Liver (tissue), 9 donors: ENCODE measurements around the gene CHML. TPM values are rescaled to one million over a fixed set of nuclear protein-coding genes. Genes with fewer than 3 reads are reported as not detected.

Source experiments
- DNase-seq: peaks from one replicate; pipeline ENCODE4 v3.0.0-alpha.2; 2017; ENCODE audit warnings: low spot score
- H3K27ac ChIP-seq, 2 donors: one replicate each; pipeline ENCODE4 v1.7.0; 2013; ENCODE audit warnings: inconsistent platforms in 2 of 2, low read length in 2 of 2, control low read depth in 1 of 2, low read depth in 1 of 2, mild to moderate bottlenecking in 1 of 2
- H3K27me3 ChIP-seq, 4 donors: one replicate each; pipeline versions ENCODE4 v1.6.1 to v1.7.0; 2013; ENCODE audit warnings: low read length in 3 of 4, inconsistent platforms in 1 of 4, mild to moderate bottlenecking in 1 of 4, moderate library complexity in 1 of 4; ENCODE audit not compliant: control insufficient read depth in 4 of 4, insufficient read depth in 4 of 4
- H3K36me3 ChIP-seq, 4 donors: one replicate each; pipeline versions ENCODE4 v1.6.1 to v1.7.0; 2013; ENCODE audit warnings: low read length in 3 of 4, mild to moderate bottlenecking in 3 of 4, low read depth in 1 of 4, moderate library complexity in 1 of 4; ENCODE audit not compliant: control insufficient read depth in 4 of 4, insufficient read depth in 3 of 4
- H3K4me1 ChIP-seq, 4 donors: one replicate each; pipeline versions ENCODE4 v1.6.1 to v1.7.0; 2013; ENCODE audit warnings: low read length in 3 of 4, mild to moderate bottlenecking in 3 of 4, moderate library complexity in 1 of 4; ENCODE audit not compliant: control insufficient read depth in 4 of 4, insufficient read depth in 4 of 4
- H3K4me3 ChIP-seq, 3 donors: one replicate each; pipeline versions ENCODE4 v1.6.1 to v1.7.0; 2013; ENCODE audit warnings: low read length in 3 of 3, control low read depth in 1 of 3, low read depth in 1 of 3, mild to moderate bottlenecking in 1 of 3
- H3K9ac ChIP-seq, 2 donors: one replicate each; pipeline ENCODE4 v1.7.0; 2013; ENCODE audit warnings: low read length in 2 of 2, mild to moderate bottlenecking in 2 of 2, moderate library complexity in 2 of 2, control low read depth in 1 of 2, low read depth in 1 of 2
- H3K9me3 ChIP-seq, 4 donors: one replicate each; pipeline versions ENCODE4 v1.6.1 to v1.7.0; 2013; ENCODE audit warnings: low read length in 3 of 4; ENCODE audit not compliant: control insufficient read depth in 4 of 4
- CTCF ChIP-seq: fragments of 150-350 bp; IDR thresholded peaks from 2 replicates; pipeline ENCODE4 v1.5.1; 2017; ENCODE audit warnings: improper control_type of control experiment, low read depth, low read length; ENCODE audit not compliant: missing input control
- EGR1 ChIP-seq, 2 donors: IDR thresholded peaks; 2 replicates each; pipeline ENCODE4 v1.6.1; 2016 to 2018; ENCODE audit warnings: antibody characterized with exemption in 2 of 2, low read depth in 2 of 2
- FOXA1 ChIP-seq: IDR thresholded peaks from 2 replicates; pipeline ENCODE4 v1.6.1; 2016; ENCODE audit warnings: antibody characterized with exemption
- GABPA ChIP-seq, 2 donors: IDR thresholded peaks in 1 of 2; conservative IDR thresholded peaks in 1 of 2; 2 replicates each; pipeline ENCODE4 v1.6.1; 2016; ENCODE audit warnings: antibody characterized with exemption in 2 of 2, mild to moderate bottlenecking in 1 of 2, moderate library complexity in 1 of 2
- HNF4A ChIP-seq, 2 donors: conservative IDR thresholded peaks; 2 replicates each; pipeline ENCODE4 v1.6.1; 2016; ENCODE audit warnings: antibody characterized with exemption in 2 of 2, mild to moderate bottlenecking in 2 of 2
- HNF4G ChIP-seq: IDR thresholded peaks from 2 replicates; pipeline ENCODE4 v1.6.1; 2016; ENCODE audit warnings: antibody characterized with exemption
- JUND ChIP-seq, 2 donors: IDR thresholded peaks; 2 replicates each; pipeline ENCODE4 v1.6.1; 2016; ENCODE audit warnings: antibody characterized with exemption in 2 of 2
- NR2F2 ChIP-seq: IDR thresholded peaks from 2 replicates; pipeline ENCODE4 v1.6.1; 2016; ENCODE audit warnings: antibody characterized with exemption
- RAD21 ChIP-seq, 2 donors: IDR thresholded peaks; 2 replicates each; pipeline ENCODE4 v1.6.1; 2016; ENCODE audit warnings: antibody characterized with exemption in 2 of 2, mild to moderate bottlenecking in 2 of 2
- RXRA ChIP-seq, 2 donors: IDR thresholded peaks; 2 replicates each; pipeline ENCODE4 v1.6.1; 2017 to 2018; ENCODE audit warnings: antibody characterized with exemption in 2 of 2, mild to moderate bottlenecking in 1 of 2
- SP1 ChIP-seq: IDR thresholded peaks from 2 replicates; pipeline ENCODE4 v1.6.1; 2018; ENCODE audit warnings: antibody characterized with exemption, mild to moderate bottlenecking
- TAF1 ChIP-seq: conservative IDR thresholded peaks from 2 replicates; pipeline ENCODE4 v1.6.1; 2016; ENCODE audit warnings: antibody characterized with exemption, mild to moderate bottlenecking
- YY1 ChIP-seq: IDR thresholded peaks from 2 replicates; pipeline ENCODE4 v1.6.1; 2016; ENCODE audit warnings: antibody characterized with exemption, mild to moderate bottlenecking
- ZBTB33 ChIP-seq: IDR thresholded peaks from 2 replicates; pipeline ENCODE4 v1.6.1; 2016; ENCODE audit warnings: antibody characterized with exemption
- WGBS: extraction: QIAGEN DNeasy Blood & Tissue Kit; methylation state at CpG from one replicate; pipeline ENCODE4 v1.1.7; 2013; 5-methylcytosine and 5-hydroxymethylcytosine counted together
- polyA plus RNA-seq, 2 donors: library from polyadenylated mRNA; stranded (reverse) in 1 of 2; unstranded in 1 of 2; fragments of 200-250 nt in 1 of 2; fragments of >200 nt in 1 of 2; fragmentation: Nextera tagmentation in 1 of 2; extraction: Ambion mirVana in 1 of 2; gene quantifications; one replicate each; pipeline versions ENCODE4 v1.2.1 to v1.2.3, GENCODE V29; 2013 to 2015
- total RNA-seq, 2 donors: library from RNA; depleted of rRNA; stranded (reverse); fragments of >200 nt; gene quantifications; one replicate each; pipeline ENCODE4 v1.2.3, GENCODE V29; 2014
- TF ChIP-seq, protein P1 (sequence below): IDR thresholded peaks from 2 replicates; pipeline ENCODE4 v1.6.1; 2016; ENCODE audit warnings: antibody characterized with exemption
- TF ChIP-seq, protein P2 (sequence below): IDR thresholded peaks from 2 replicates; pipeline ENCODE4 v1.6.1; 2016; ENCODE audit warnings: antibody characterized with exemption, mild to moderate bottlenecking
- TF ChIP-seq, protein P3 (sequence below): IDR thresholded peaks from 2 replicates; pipeline ENCODE4 v1.6.1; 2016; ENCODE audit warnings: antibody characterized with exemption
- donor health status: healthy.
- donor health status: healthy.
- donor health status: healthy.
- donor health status: healthy.
- donor health status: healthy.

The CHML gene
- total and polyA plus RNA-seq, 4 donors, result 0.53 to 8.1 (median 3.3) TPM

DNA sequence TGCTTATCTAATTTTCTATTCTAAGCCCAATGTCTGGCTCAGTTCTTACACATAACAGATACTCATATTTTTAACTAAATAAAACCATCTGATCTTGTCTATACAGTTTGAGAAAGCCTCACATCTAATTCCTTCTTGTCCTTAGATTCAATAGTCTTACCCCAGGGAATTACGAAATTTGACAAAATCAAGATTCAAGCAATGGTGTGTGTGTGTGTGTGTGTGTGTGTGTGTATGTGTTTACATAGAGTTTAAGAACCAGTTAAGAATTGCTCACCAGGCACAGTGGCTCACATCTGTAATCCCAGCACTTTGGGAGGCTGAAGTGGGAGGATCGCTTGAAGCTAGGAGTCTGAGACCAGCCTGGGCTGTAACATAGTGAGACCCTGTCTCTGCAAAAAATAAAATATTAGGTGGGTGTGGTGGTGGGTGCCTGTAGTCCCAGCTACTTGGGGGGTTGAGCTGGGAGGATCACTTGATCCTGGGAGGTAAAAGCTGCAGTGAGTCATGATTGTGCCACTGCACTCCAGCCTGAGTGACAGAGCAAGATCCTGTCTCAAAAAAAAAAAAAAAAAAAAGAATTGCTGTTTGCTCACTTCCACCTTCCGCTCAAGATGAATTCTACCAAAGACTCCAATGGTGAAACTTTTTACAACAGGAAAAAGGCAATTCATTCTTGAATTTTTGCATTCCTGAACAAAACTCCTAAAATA, 18.1 kb upstream of the CHML start:
- TF ChIP-seq FOXA1 (no peak), NR2F2 (no peak), HNF4G (no peak), RXRA (IDR thresholded peaks at IDR 0.05) (no peak), GABPA (IDR thresholded peaks at IDR 0.05 in 1 of 2, conservative IDR thresholded peaks at IDR 0.05 in 1 of 2) (no peak)
- WGBS, result 90% methylated on average over 3 of the region's 3 CpGs
- no peak overlapping the region for H3K9ac ChIP-seq
- no peaks in the 10 kb centered on the region for H3K4me1 ChIP-seq
- H3K27ac ChIP-seq, result no peak overlapping the region
- no peaks in the 10 kb centered on the region for H3K9me3 ChIP-seq
- no peaks in the 10 kb centered on the region for H3K27me3 ChIP-seq
- H3K36me3 ChIP-seq, result no peaks in the 10 kb centered on the region
- H3K4me3 ChIP-seq, result no peak overlapping the region
- DNase-seq, result no peak

GRCh38 chr1:241654641-241655040, 14.5 kb upstream of the CHML start:
- TF ChIP-seq RXRA (IDR thresholded peaks at IDR 0.05), result no peak
- TF ChIP-seq JUND (IDR thresholded peaks at IDR 0.05), result no peak
- TF ChIP-seq YY1, result no peak
- TF ChIP-seq ZBTB33, result no peak
- TF ChIP-seq, protein P1, sequence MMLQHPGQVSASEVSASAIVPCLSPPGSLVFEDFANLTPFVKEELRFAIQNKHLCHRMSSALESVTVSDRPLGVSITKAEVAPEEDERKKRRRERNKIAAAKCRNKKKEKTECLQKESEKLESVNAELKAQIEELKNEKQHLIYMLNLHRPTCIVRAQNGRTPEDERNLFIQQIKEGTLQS, result no peak
- no peak for TF ChIP-seq SP1
- TF ChIP-seq TAF1, result no peak
- TF ChIP-seq, protein P2, sequence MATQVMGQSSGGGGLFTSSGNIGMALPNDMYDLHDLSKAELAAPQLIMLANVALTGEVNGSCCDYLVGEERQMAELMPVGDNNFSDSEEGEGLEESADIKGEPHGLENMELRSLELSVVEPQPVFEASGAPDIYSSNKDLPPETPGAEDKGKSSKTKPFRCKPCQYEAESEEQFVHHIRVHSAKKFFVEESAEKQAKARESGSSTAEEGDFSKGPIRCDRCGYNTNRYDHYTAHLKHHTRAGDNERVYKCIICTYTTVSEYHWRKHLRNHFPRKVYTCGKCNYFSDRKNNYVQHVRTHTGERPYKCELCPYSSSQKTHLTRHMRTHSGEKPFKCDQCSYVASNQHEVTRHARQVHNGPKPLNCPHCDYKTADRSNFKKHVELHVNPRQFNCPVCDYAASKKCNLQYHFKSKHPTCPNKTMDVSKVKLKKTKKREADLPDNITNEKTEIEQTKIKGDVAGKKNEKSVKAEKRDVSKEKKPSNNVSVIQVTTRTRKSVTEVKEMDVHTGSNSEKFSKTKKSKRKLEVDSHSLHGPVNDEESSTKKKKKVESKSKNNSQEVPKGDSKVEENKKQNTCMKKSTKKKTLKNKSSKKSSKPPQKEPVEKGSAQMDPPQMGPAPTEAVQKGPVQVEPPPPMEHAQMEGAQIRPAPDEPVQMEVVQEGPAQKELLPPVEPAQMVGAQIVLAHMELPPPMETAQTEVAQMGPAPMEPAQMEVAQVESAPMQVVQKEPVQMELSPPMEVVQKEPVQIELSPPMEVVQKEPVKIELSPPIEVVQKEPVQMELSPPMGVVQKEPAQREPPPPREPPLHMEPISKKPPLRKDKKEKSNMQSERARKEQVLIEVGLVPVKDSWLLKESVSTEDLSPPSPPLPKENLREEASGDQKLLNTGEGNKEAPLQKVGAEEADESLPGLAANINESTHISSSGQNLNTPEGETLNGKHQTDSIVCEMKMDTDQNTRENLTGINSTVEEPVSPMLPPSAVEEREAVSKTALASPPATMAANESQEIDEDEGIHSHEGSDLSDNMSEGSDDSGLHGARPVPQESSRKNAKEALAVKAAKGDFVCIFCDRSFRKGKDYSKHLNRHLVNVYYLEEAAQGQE, result no peak
- TF ChIP-seq RAD21 (IDR thresholded peaks at IDR 0.05), result no peak
- TF ChIP-seq, protein P3, sequence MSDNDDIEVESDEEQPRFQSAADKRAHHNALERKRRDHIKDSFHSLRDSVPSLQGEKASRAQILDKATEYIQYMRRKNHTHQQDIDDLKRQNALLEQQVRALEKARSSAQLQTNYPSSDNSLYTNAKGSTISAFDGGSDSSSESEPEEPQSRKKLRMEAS, result no peak
- no peak for TF ChIP-seq EGR1 (IDR thresholded peaks at IDR 0.05; ENCODE audit: low read depth in 2 of 2)
- no peak for TF ChIP-seq CTCF
- TF ChIP-seq FOXA1, result no peak
- TF ChIP-seq HNF4G, result no peak
- TF ChIP-seq NR2F2, result no peak
- TF ChIP-seq HNF4A (conservative IDR thresholded peaks at IDR 0.05), result no peak
- TF ChIP-seq GABPA (IDR thresholded peaks at IDR 0.05 in 1 of 2, conservative IDR thresholded peaks at IDR 0.05 in 1 of 2), result no peak
- Histone ChIP-seq H3K27ac (no peak overlapping the region), H3K4me1 (no peaks in the 10 kb centered on the region), H3K4me3 (no peak overlapping the region), H3K27me3 (no peaks in the 10 kb centered on the region), H3K9me3 (no peaks in the 10 kb centered on the region), H3K9ac (no peak overlapping the region), H3K36me3 (no peaks in the 10 kb centered on the region)
- no peak for DNase-seq
- WGBS, result 91% methylated on average over 1 of the region's 1 CpG
